Ishikawa (cell line): ENCODE data around the gene NCOA1.

Source experiments
- CEBPB ChIP-seq: IDR thresholded peaks from 2 replicates; pipeline ENCODE4 v1.6.1; 2012
- CREB1 ChIP-seq: IDR thresholded peaks from 2 replicates; pipeline ENCODE4 v1.6.1; 2012; ENCODE audit warnings: low read depth
- EGR1 ChIP-seq: IDR thresholded peaks from 2 replicates; pipeline ENCODE4 v1.6.1; 2012
- EP300 ChIP-seq: IDR thresholded peaks from 2 replicates; pipeline ENCODE4 v1.6.1; 2012; ENCODE audit warnings: borderline replicate concordance
- FOXM1 ChIP-seq: IDR thresholded peaks from 2 replicates; pipeline ENCODE4 v1.6.1; 2012; ENCODE audit warnings: low read depth, borderline replicate concordance
- NFIC ChIP-seq: IDR thresholded peaks from 2 replicates; pipeline ENCODE4 v1.6.1; 2012
- RAD21 ChIP-seq: IDR thresholded peaks from 2 replicates; pipeline ENCODE4 v1.6.1; 2012; ENCODE audit warnings: low read depth
- TAF1 ChIP-seq: IDR thresholded peaks from 2 replicates; pipeline ENCODE4 v1.6.1; 2012; ENCODE audit warnings: low read depth, mild to moderate bottlenecking
- TCF12 ChIP-seq: IDR thresholded peaks from 2 replicates; pipeline ENCODE4 v1.6.1; 2012; ENCODE audit warnings: low read depth
- TEAD4 ChIP-seq: IDR thresholded peaks from 2 replicates; pipeline ENCODE4 v1.6.1; 2012
- USF1 ChIP-seq: IDR thresholded peaks from 2 replicates; pipeline ENCODE4 v1.6.1; 2012
- YY1 ChIP-seq: IDR thresholded peaks from 2 replicates; pipeline ENCODE4 v1.6.1; 2012; ENCODE audit warnings: low read depth
- ZBTB7A ChIP-seq: IDR thresholded peaks from 2 replicates; pipeline ENCODE4 v1.6.1; 2012; ENCODE audit warnings: low read depth
- TF ChIP-seq, protein P1 (sequence below): IDR thresholded peaks from 2 replicates; pipeline ENCODE4 v1.6.1; 2012; ENCODE audit warnings: low read depth, mild to moderate bottlenecking
- TF ChIP-seq, protein P2 (sequence below): IDR thresholded peaks from 2 replicates; pipeline ENCODE4 v1.6.1; 2012

Gene NCOA1

DNA sequence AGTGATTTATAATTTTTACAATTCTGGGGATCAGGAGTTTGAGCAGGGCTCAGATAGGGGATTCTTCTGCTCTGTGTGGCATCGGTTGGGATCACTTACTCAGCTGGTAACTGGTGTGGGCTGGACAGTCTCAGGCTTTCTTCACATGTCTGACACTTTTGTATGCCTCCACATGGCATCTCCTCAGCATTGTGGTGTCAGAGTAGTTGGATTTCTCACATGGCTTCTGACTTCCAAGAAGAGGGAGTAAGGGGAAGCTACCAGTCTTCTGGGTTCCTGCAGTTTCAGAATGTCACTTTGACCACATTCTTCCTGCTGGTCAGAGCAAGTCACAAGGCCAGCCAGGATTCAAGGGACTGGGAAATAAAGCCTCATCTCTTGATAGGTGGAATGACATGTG is 55.6 kb downstream of the NCOA1 start:
- TF ChIP-seq TAF1, result no peak
- TF ChIP-seq, protein P1, sequence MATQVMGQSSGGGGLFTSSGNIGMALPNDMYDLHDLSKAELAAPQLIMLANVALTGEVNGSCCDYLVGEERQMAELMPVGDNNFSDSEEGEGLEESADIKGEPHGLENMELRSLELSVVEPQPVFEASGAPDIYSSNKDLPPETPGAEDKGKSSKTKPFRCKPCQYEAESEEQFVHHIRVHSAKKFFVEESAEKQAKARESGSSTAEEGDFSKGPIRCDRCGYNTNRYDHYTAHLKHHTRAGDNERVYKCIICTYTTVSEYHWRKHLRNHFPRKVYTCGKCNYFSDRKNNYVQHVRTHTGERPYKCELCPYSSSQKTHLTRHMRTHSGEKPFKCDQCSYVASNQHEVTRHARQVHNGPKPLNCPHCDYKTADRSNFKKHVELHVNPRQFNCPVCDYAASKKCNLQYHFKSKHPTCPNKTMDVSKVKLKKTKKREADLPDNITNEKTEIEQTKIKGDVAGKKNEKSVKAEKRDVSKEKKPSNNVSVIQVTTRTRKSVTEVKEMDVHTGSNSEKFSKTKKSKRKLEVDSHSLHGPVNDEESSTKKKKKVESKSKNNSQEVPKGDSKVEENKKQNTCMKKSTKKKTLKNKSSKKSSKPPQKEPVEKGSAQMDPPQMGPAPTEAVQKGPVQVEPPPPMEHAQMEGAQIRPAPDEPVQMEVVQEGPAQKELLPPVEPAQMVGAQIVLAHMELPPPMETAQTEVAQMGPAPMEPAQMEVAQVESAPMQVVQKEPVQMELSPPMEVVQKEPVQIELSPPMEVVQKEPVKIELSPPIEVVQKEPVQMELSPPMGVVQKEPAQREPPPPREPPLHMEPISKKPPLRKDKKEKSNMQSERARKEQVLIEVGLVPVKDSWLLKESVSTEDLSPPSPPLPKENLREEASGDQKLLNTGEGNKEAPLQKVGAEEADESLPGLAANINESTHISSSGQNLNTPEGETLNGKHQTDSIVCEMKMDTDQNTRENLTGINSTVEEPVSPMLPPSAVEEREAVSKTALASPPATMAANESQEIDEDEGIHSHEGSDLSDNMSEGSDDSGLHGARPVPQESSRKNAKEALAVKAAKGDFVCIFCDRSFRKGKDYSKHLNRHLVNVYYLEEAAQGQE, result no peak
- TF ChIP-seq TCF12, result no peak
- TF ChIP-seq, protein P2, sequence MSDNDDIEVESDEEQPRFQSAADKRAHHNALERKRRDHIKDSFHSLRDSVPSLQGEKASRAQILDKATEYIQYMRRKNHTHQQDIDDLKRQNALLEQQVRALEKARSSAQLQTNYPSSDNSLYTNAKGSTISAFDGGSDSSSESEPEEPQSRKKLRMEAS, result no peak
- TF ChIP-seq USF1, result no peak
- TF ChIP-seq EP300, result no peak
- no peak for TF ChIP-seq NFIC
- TF ChIP-seq YY1, result no peak
- no peak for TF ChIP-seq CREB1
- TF ChIP-seq FOXM1, result no peak
- TF ChIP-seq EGR1, result no peak
- TF ChIP-seq ZBTB7A, result no peak
- TF ChIP-seq CEBPB, result no peak
- no peak for TF ChIP-seq TEAD4
- TF ChIP-seq RAD21, result no peak

GRCh38 chr2:24548058-24548457 is 57.0 kb downstream of the NCOA1 start:
- TF ChIP-seq EP300 (no peak), NFIC (no peak), ZBTB7A (no peak)

- TF ChIP-seq, protein P1, result no peak
- TF ChIP-seq USF1 (no peak), EP300 (no peak), FOXM1 (no peak), TEAD4 (no peak), TAF1 (no peak), RAD21 (no peak), CEBPB (no peak), EGR1 (no peak), TCF12 (no peak), CREB1 (no peak)
- TF ChIP-seq, protein P2, result no peak
These were observed 60.0 kb downstream of the NCOA1 start for GRCh38 chr2:24551016-24551415.

- TF ChIP-seq, protein P2, result no peak
- no peak for TF ChIP-seq TCF12
- TF ChIP-seq TEAD4, result no peak
- no peak for TF ChIP-seq NFIC
- no peak for TF ChIP-seq CREB1
These were observed 61.8 kb downstream of the NCOA1 start for GRCh38 chr2:24552836-24553235.

DNA sequence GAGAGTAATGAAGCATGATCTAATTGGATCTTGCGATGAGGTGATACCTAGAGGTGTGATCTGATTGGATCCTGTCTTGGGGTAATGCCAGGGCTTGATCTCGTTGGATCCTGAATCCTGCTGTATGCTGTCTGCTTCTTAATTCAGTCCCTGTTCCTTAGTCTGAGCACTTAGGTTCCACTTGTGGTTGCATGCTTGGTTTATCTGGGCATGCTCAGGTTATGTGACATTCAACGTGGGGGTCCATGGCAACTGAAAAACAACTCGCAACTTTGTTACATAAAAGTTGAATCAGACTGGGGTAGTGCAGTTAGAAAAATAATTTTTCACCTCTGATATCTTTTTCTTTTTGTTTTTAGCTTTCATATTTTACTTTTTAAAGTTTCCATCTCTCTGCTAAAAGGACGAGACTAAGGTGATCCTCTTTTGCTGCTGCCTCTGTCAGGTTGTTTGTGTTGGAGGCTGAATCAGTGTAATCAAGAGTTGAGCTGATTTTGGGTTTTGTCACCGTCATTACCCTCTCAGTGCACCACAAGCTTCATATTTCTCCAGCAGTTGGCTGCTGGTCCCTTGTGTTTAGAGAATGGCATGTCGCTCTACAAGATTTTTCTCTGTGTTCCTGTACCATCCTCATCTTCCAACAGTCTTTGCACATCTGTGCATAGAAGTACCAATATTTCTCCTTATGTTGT is 67.9 kb downstream of the NCOA1 start:
- TF ChIP-seq FOXM1 (no peak), EP300 (no peak), RAD21 (no peak), TAF1 (no peak), ZBTB7A (no peak), TEAD4 (no peak), USF1 (no peak), CREB1 (no peak), TCF12 (no peak), NFIC (no peak), YY1 (no peak), EGR1 (no peak), CEBPB (no peak)
- TF ChIP-seq, protein P2, result no peak
- TF ChIP-seq, protein P1, result no peak
